IPS DF 6.9 (cell line): Measurements from ENCODE around the gene NME2.

ENCODE experiments used
- DNase-seq: peaks from one replicate; pipeline ENCODE4 v3.0.0-alpha.2; 2013; ENCODE audit warnings: low read depth, low spot score
- H3K27ac ChIP-seq: one replicate; pipeline ENCODE4 v1.5.1; 2013; ENCODE audit warnings: low read length, control low read depth
- H3K27me3 ChIP-seq: 2 replicates; pipeline ENCODE4 v1.6.1; 2013; ENCODE audit warnings: mild to moderate bottlenecking, low read length; ENCODE audit not compliant: control insufficient read depth, insufficient read depth
- H3K36me3 ChIP-seq: 2 replicates; pipeline ENCODE4 v1.6.1; 2013; ENCODE audit warnings: low read length; ENCODE audit not compliant: control insufficient read depth, insufficient read depth
- H3K4me1 ChIP-seq: 2 replicates; pipeline ENCODE4 v1.6.1; 2013; ENCODE audit warnings: low read length; ENCODE audit not compliant: control insufficient read depth, insufficient read depth
- H3K4me3 ChIP-seq: 2 replicates; pipeline ENCODE4 v1.5.1; 2013; ENCODE audit warnings: mild to moderate bottlenecking, low read length
- H3K9me3 ChIP-seq: 2 replicates; pipeline ENCODE4 v1.6.1; 2013; ENCODE audit warnings: low read length, inconsistent platforms; ENCODE audit not compliant: control insufficient read depth, insufficient read depth
- WGBS: extraction: QIAGEN DNeasy Blood & Tissue Kit; methylation state at CpG from one replicate; pipeline ENCODE4 v1.1.7; 2013; ENCODE audit warnings: mixed read lengths, missing lambda C conversion rate; ENCODE audit not compliant: insufficient read length, insufficient coverage; 5-methylcytosine and 5-hydroxymethylcytosine counted together

Gene NME2

GRCh38 chr17:51200846-51201245, 34.6 kb downstream of the NME2 start:
- Histone ChIP-seq H3K27ac (no peak overlapping the region), H3K4me3 (no peak overlapping the region), H3K4me1 (no peaks in the 10 kb centered on the region), H3K36me3 (peaks cover 10% of the 10 kb centered on the region; the same call in 1 of the 2 replicates), H3K27me3 (no peaks in the 10 kb centered on the region), H3K9me3 (no peaks in the 10 kb centered on the region)
- no peak for DNase-seq
- WGBS, result no CpG with 5 or more reads among the region's 2 CpGs

- H3K9me3 ChIP-seq, result no peaks in the 10 kb centered on the region
- no peaks in the 10 kb centered on the region for H3K27me3 ChIP-seq
- no peak for DNase-seq
- peaks cover 7% of the 10 kb centered on the region; the same call in 1 of the 2 replicates for H3K36me3 ChIP-seq
- H3K27ac ChIP-seq, result no peak overlapping the region
- no peak overlapping the region for H3K4me3 ChIP-seq
- H3K4me1 ChIP-seq, result no peaks in the 10 kb centered on the region
Observed at GRCh38 chr17:51203838-51204237, 37.6 kb downstream of the NME2 start.

- no peak overlapping the region for H3K4me3 ChIP-seq
- peaks cover 2% of the 10 kb centered on the region; the same call in 1 of the 2 replicates for H3K36me3 ChIP-seq
- H3K27me3 ChIP-seq, result no peaks in the 10 kb centered on the region
- no peak for DNase-seq
- WGBS, result no CpG with 5 or more reads among the region's 1 CpG
- H3K9me3 ChIP-seq, result no peaks in the 10 kb centered on the region
- no peaks in the 10 kb centered on the region for H3K4me1 ChIP-seq
- no peak overlapping the region for H3K27ac ChIP-seq
Observed at GRCh38 chr17:51214920-51215319, 48.7 kb downstream of the NME2 start.

GRCh38 chr17:51217946-51218345, 51.7 kb downstream of the NME2 start:
- H3K36me3 ChIP-seq, result peaks cover 9% of the 10 kb centered on the region; the same call in 1 of the 2 replicates
- no CpG with 5 or more reads among the region's 1 CpG for WGBS

GRCh38 chr17:51221322-51221721, 55.1 kb downstream of the NME2 start:
- Histone ChIP-seq H3K36me3 (peaks cover 11% of the 10 kb centered on the region; the same call in 1 of the 2 replicates), H3K4me1 (no peaks in the 10 kb centered on the region), H3K9me3 (no peaks in the 10 kb centered on the region), H3K4me3 (no peak overlapping the region), H3K27ac (no peak overlapping the region), H3K27me3 (no peaks in the 10 kb centered on the region)
- WGBS, result no CpG with 5 or more reads among the region's 4 CpGs
- DNase-seq, result no peak

More at GRCh38 chr17:51217946-51218345, 51.7 kb downstream of the NME2 start:
- DNase-seq, result no peak
- no peaks in the 10 kb centered on the region for H3K4me1 ChIP-seq
- no peaks in the 10 kb centered on the region for H3K9me3 ChIP-seq
- no peak overlapping the region for H3K27ac ChIP-seq
- no peak overlapping the region for H3K4me3 ChIP-seq
- no peaks in the 10 kb centered on the region for H3K27me3 ChIP-seq
